Peyer's patch (tissue), 4 donors: ENCODE measurements around the gene ZBTB46.

Experiments used
- CTCF ChIP-seq, 6 experiments: fragments of 450-650 bp in 4 of 6; fragments of 200-600 bp in 2 of 6; sonication (generic) in 1 of 6; IDR thresholded peaks; one replicate each; pipeline ENCODE4 v1.5.1; 2017 to 2019; ENCODE audit warnings: antibody characterized with exemption in 6 of 6, mild to moderate bottlenecking in 3 of 6, moderate library complexity in 1 of 6
- POLR2A ChIP-seq, 2 donors: fragments of 450-650 bp; IDR thresholded peaks; one replicate each; pipeline ENCODE4 v1.5.1; 2017; ENCODE audit warnings: antibody characterized with exemption in 2 of 2, mild to moderate bottlenecking in 2 of 2, moderate library complexity in 2 of 2

GRCh38 chr20:63814891-63815614 lies 16.0 kb downstream of the ZBTB46 start:
- TF ChIP-seq POLR2A (IDR thresholded peaks at IDR 0.05), result no peak
- no peak for TF ChIP-seq CTCF (IDR thresholded peaks at IDR 0.05)
